WTC11 (cell line): Measurements from ENCODE around the gene SYNDIG1. TPM values are rescaled to one million over a fixed set of nuclear protein-coding genes. Genes with fewer than 3 reads are reported as not detected.

Experiments used
- ATAC-seq: fragments of 200-7000 bp; cut with Tn5 transposase; 2 replicates; pipeline ENCODE4 v1.10.0; 2021; ENCODE audit warnings: mild to moderate bottlenecking, moderate library complexity
- CTCF ChIA-PET: fragments of 300-600 bp; sonication (Branson Sonifier 250); formaldehyde crosslinking; loops from one replicate; lab custom pipeline; 2021; ENCODE audit warnings: antibody characterized with exemption; lab: Charles Lee
- POLR2A ChIA-PET: fragments of 350-600 bp; sonication (Branson Sonifier 250); formaldehyde crosslinking; loops from one replicate; lab custom pipeline; 2021; ENCODE audit warnings: antibody characterized with exemption; lab: Charles Lee
- DNase-seq: peaks from one replicate; pipeline ENCODE4 v3.0.0; 2021; ENCODE audit warnings: low spot score
- H3K27ac Mint-ChIP-seq: 2 replicates; pipeline ENCODE4 v1.8.0; 2021; ENCODE audit warnings: mixed read lengths
- H3K27me3 Mint-ChIP-seq: 2 replicates; pipeline ENCODE4 v1.8.0; 2021; ENCODE audit warnings: low read depth, mild to moderate bottlenecking, moderate library complexity, mixed read lengths
- H3K36me3 Mint-ChIP-seq: 2 replicates; pipeline ENCODE4 v1.8.0; 2021; ENCODE audit warnings: mixed read lengths
- H3K4me1 Mint-ChIP-seq: 2 replicates; pipeline ENCODE4 v1.8.0; 2022; ENCODE audit warnings: mixed read lengths
- H3K4me3 Mint-ChIP-seq: 2 replicates; pipeline ENCODE4 v1.8.0; 2021; ENCODE audit warnings: mild to moderate bottlenecking, moderate library complexity, mixed read lengths
- H3K9me3 Mint-ChIP-seq: 2 replicates; pipeline ENCODE4 v1.8.0; 2021; ENCODE audit warnings: mixed read lengths
- FOXK1 ChIP-seq: sonication (generic); formaldehyde crosslinking; IDR thresholded peaks from 2 replicates; pipeline ENCODE4 v1.8.0; 2022; ENCODE audit warnings: mild to moderate bottlenecking, moderate library complexity, missing genetic modification reagents
- GTF2I ChIP-seq: fragments of 250-450 bp; sonication (Bioruptor Pico); conservative IDR thresholded peaks from 2 replicates; pipeline ENCODE4 v1.4.0; 2021; ENCODE audit warnings: mild to moderate bottlenecking
- MXD4 ChIP-seq: fragments of 250-450 bp; sonication (Bioruptor Pico); IDR thresholded peaks from 2 replicates; pipeline ENCODE4 v1.8.0; 2021; ENCODE audit warnings: mild to moderate bottlenecking, moderate library complexity, borderline replicate concordance
- MYBL2 ChIP-seq: sonication (generic); formaldehyde crosslinking; IDR thresholded peaks from 2 replicates; pipeline ENCODE4 v1.8.1; 2023; ENCODE audit warnings: mild to moderate bottlenecking, moderate library complexity, missing genetic modification reagents
- NFATC4 ChIP-seq: fragments of 250-450 bp; sonication (Bioruptor Pico); IDR thresholded peaks from 2 replicates; pipeline ENCODE4 v1.9.0; 2021; ENCODE audit warnings: mild to moderate bottlenecking
- NFYB ChIP-seq: sonication (generic); formaldehyde crosslinking; conservative IDR thresholded peaks from 2 replicates; pipeline ENCODE4 v1.8.0; 2022; ENCODE audit warnings: low read depth, missing genetic modification reagents
- RORB ChIP-seq: fragments of 250-450 bp; sonication (Bioruptor Pico); IDR thresholded peaks from 2 replicates; pipeline ENCODE4 v1.9.0; 2021; ENCODE audit warnings: mild to moderate bottlenecking
- ZBTB21 ChIP-seq: sonication (generic); formaldehyde crosslinking; IDR thresholded peaks from 2 replicates; pipeline ENCODE4 v1.8.1; 2023; ENCODE audit warnings: mild to moderate bottlenecking, missing genetic modification reagents, borderline replicate concordance
- ZNF263 ChIP-seq: sonication (generic); formaldehyde crosslinking; IDR thresholded peaks from 2 replicates; pipeline ENCODE4 v1.8.1; 2022; ENCODE audit warnings: low read depth, mild to moderate bottlenecking, moderate library complexity, missing genetic modification reagents
- total RNA-seq: library from RNA; stranded (reverse); gene quantifications from 3 replicates; pipeline ENCODE4 v1.2.3, GENCODE V29; 2021
- TF ChIP-seq, protein P1 (sequence below): sonication (generic); formaldehyde crosslinking; IDR thresholded peaks from 2 replicates; pipeline ENCODE4 v1.8.0; 2022; ENCODE audit warnings: mild to moderate bottlenecking, missing genetic modification reagents
- TF ChIP-seq, protein P2 (sequence below): sonication (generic); formaldehyde crosslinking; IDR thresholded peaks from 2 replicates; pipeline ENCODE4 v1.8.1; 2022; ENCODE audit warnings: low read depth, missing genetic modification reagents, borderline replicate concordance
- TF ChIP-seq, protein P3 (sequence below): sonication (generic); formaldehyde crosslinking; IDR thresholded peaks from 2 replicates; pipeline ENCODE4 v1.8.1; 2023; ENCODE audit warnings: mild to moderate bottlenecking, missing genetic modification reagents
- TF ChIP-seq, protein P4 (sequence below): fragments of 250-450 bp; sonication (Bioruptor Pico); IDR thresholded peaks from 2 replicates; pipeline ENCODE4 v1.9.0; 2021; ENCODE audit warnings: mild to moderate bottlenecking
- TF ChIP-seq, protein P5 (sequence below): sonication (generic); formaldehyde crosslinking; IDR thresholded peaks from 2 replicates; pipeline ENCODE4 v1.8.1; 2023; ENCODE audit warnings: mild to moderate bottlenecking, moderate library complexity, missing genetic modification reagents
- TF ChIP-seq, protein P6 (sequence below): fragments of 200-600 bp; IDR thresholded peaks from 2 replicates; pipeline ENCODE4 v1.8.0; 2022; ENCODE audit warnings: antibody characterized with exemption

Gene SYNDIG1
- total RNA-seq, 1 experiment from 2014 or later = 6.4 TPM

DNA sequence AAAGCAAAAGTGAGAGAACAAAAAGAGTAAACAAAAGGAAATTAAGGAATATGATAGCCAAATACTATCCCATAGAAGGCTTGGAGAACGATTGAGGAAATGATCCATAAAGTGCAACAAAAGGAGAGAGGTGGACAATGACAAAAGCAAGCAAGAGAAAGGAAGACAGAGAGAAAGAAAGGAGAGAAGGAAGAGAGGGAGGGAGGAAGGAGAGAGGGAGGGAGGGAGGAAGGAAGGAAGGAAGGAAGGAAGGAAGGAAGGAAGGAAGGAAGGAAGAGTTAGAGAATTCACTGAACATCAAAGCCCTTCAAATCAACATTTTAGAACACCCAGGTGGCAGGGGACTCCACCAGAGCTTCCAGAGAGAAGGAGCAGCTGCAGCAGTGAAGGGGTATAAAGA is 185.0 kb downstream of the SYNDIG1 start (continued):
- TF ChIP-seq, protein P1, sequence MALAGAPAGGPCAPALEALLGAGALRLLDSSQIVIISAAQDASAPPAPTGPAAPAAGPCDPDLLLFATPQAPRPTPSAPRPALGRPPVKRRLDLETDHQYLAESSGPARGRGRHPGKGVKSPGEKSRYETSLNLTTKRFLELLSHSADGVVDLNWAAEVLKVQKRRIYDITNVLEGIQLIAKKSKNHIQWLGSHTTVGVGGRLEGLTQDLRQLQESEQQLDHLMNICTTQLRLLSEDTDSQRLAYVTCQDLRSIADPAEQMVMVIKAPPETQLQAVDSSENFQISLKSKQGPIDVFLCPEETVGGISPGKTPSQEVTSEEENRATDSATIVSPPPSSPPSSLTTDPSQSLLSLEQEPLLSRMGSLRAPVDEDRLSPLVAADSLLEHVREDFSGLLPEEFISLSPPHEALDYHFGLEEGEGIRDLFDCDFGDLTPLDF (CRISPR knock-in tag) = no peak
- no peak for TF ChIP-seq MYBL2 (CRISPR knock-in tag)

DNA sequence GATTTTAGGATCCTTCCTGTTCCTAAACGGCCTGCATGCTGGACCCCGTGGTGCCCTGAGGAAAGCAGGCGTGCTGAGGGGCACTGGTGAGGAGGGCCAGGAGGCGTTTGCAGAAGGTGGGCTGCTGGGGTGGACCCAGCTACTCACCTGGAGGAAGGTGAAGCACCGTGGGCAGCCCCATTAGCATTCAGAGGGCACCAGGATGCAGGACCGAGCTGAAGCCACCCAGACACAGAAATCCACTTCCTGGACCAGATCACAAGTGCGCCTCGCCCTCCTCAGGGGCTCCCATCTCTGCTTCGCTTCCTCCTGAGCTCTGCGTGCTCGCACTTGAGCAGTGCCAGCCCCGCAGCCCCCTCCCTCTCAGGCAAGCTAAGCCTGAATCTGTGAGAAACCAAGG is 187.0 kb downstream of the SYNDIG1 start:
- DNase-seq (no peak), ATAC-seq (no peak)
- CTCF ChIA-PET = no interaction called here
- TF ChIP-seq GTF2I (CRISPR knock-in tag) (no peak), NFATC4 (CRISPR knock-in tag) (no peak), RORB (CRISPR knock-in tag) (no peak), MYBL2 (CRISPR knock-in tag) (no peak), MXD4 (CRISPR knock-in tag) (no peak), ZBTB21 (CRISPR knock-in tag) (no peak), FOXK1 (CRISPR knock-in tag) (no peak), ZNF263 (CRISPR knock-in tag) (no peak), NFYB (CRISPR knock-in tag) (no peak)
- TF ChIP-seq, protein P2, sequence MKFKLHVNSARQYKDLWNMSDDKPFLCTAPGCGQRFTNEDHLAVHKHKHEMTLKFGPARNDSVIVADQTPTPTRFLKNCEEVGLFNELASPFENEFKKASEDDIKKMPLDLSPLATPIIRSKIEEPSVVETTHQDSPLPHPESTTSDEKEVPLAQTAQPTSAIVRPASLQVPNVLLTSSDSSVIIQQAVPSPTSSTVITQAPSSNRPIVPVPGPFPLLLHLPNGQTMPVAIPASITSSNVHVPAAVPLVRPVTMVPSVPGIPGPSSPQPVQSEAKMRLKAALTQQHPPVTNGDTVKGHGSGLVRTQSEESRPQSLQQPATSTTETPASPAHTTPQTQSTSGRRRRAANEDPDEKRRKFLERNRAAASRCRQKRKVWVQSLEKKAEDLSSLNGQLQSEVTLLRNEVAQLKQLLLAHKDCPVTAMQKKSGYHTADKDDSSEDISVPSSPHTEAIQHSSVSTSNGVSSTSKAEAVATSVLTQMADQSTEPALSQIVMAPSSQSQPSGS = no peak
- TF ChIP-seq, protein P1 (CRISPR knock-in tag) = no peak
- TF ChIP-seq, protein P3, sequence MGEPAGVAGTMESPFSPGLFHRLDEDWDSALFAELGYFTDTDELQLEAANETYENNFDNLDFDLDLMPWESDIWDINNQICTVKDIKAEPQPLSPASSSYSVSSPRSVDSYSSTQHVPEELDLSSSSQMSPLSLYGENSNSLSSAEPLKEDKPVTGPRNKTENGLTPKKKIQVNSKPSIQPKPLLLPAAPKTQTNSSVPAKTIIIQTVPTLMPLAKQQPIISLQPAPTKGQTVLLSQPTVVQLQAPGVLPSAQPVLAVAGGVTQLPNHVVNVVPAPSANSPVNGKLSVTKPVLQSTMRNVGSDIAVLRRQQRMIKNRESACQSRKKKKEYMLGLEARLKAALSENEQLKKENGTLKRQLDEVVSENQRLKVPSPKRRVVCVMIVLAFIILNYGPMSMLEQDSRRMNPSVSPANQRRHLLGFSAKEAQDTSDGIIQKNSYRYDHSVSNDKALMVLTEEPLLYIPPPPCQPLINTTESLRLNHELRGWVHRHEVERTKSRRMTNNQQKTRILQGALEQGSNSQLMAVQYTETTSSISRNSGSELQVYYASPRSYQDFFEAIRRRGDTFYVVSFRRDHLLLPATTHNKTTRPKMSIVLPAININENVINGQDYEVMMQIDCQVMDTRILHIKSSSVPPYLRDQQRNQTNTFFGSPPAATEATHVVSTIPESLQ = no peak
- TF ChIP-seq, protein P4, sequence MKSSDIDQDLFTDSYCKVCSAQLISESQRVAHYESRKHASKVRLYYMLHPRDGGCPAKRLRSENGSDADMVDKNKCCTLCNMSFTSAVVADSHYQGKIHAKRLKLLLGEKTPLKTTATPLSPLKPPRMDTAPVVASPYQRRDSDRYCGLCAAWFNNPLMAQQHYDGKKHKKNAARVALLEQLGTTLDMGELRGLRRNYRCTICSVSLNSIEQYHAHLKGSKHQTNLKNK (CRISPR knock-in tag) = no peak
- TF ChIP-seq, protein P5, sequence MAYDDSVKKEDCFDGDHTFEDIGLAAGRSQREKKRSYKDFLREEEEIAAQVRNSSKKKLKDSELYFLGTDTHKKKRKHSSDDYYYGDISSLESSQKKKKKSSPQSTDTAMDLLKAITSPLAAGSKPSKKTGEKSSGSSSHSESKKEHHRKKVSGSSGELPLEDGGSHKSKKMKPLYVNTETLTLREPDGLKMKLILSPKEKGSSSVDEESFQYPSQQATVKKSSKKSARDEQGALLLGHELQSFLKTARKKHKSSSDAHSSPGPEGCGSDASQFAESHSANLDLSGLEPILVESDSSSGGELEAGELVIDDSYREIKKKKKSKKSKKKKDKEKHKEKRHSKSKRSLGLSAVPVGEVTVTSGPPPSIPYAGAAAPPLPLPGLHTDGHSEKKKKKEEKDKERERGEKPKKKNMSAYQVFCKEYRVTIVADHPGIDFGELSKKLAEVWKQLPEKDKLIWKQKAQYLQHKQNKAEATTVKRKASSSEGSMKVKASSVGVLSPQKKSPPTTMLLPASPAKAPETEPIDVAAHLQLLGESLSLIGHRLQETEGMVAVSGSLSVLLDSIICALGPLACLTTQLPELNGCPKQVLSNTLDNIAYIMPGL (CRISPR knock-in tag) = no peak
- TF ChIP-seq, protein P6, sequence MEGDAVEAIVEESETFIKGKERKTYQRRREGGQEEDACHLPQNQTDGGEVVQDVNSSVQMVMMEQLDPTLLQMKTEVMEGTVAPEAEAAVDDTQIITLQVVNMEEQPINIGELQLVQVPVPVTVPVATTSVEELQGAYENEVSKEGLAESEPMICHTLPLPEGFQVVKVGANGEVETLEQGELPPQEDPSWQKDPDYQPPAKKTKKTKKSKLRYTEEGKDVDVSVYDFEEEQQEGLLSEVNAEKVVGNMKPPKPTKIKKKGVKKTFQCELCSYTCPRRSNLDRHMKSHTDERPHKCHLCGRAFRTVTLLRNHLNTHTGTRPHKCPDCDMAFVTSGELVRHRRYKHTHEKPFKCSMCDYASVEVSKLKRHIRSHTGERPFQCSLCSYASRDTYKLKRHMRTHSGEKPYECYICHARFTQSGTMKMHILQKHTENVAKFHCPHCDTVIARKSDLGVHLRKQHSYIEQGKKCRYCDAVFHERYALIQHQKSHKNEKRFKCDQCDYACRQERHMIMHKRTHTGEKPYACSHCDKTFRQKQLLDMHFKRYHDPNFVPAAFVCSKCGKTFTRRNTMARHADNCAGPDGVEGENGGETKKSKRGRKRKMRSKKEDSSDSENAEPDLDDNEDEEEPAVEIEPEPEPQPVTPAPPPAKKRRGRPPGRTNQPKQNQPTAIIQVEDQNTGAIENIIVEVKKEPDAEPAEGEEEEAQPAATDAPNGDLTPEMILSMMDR = no peak
- Mint-ChIP-seq H3K9me3 (no peaks in the 10 kb centered on the region), H3K27ac (no peak overlapping the region), H3K36me3 (no peaks in the 10 kb centered on the region), H3K4me3 (no peak overlapping the region), H3K4me1 (0 out of 2 replicates have a peak, but pooled peaks cover 2% of the 10 kb centered on the region), H3K27me3 (no peaks in the 10 kb centered on the region)
- POLR2A ChIA-PET = no interaction called here
